HG03469 (cell line): ENCODE data around the gene ATP5F1E.
"Not testable (repeated sequence)": the region's sequence is repeated elsewhere in the genome, so short reads cannot be mapped to it uniquely, and the experiment has no call there.

Experiments
- ATAC-seq: cut with Tn5 transposase; IDR thresholded peaks from one replicate; pipeline ENCODE4 v1.9.1; 2021; ENCODE audit warnings: mild to moderate bottlenecking, moderate library complexity, moderate number of reproducible peaks; ENCODE audit not compliant: unreplicated experiment

ATP5F1E gene

GRCh38 chr20:59022754-59023153 lies 9.4 kb downstream of the ATP5F1E start:
- ATAC-seq = no peak

GRCh38 chr20:59020938-59021551 lies 11.1 kb downstream of the ATP5F1E start:
- no peak for ATAC-seq

GRCh38 chr20:59019217-59019616 lies 12.9 kb downstream of the ATP5F1E start, which contains the start of gene TUBB1:
Gene TUBB1, plus strand, starts transcription at chr20:59019429. Its CDS starts 94 bp downstream, at chr20:59019523.
- no peak for ATAC-seq

GRCh38 chr20:59018817-59019216 lies 13.3 kb downstream of the ATP5F1E start:
- ATAC-seq = no peak

GRCh38 chr20:59017493-59018231 lies 14.5 kb downstream of the ATP5F1E start:
- no peak for ATAC-seq

- no peak for ATAC-seq
Measured at GRCh38 chr20:59016795-59017492, 15.2 kb downstream of the ATP5F1E start.

- no peak for ATAC-seq
Measured at GRCh38 chr20:59015812-59016711, 16.1 kb downstream of the ATP5F1E start.

GRCh38 chr20:59015411-59015810 lies 16.7 kb downstream of the ATP5F1E start:
- no peak for ATAC-seq

GRCh38 chr20:59014680-59015389 lies 17.3 kb downstream of the ATP5F1E start:
- ATAC-seq = no peak

- ATAC-seq = no peak
Measured at GRCh38 chr20:59013959-59014608, 18.1 kb downstream of the ATP5F1E start.

GRCh38 chr20:59013031-59013951 lies 18.8 kb downstream of the ATP5F1E start:
- no peak for ATAC-seq

- ATAC-seq = not testable (repeated sequence)
Measured at GRCh38 chr20:59011874-59012157, 20.3 kb downstream of the ATP5F1E start.

GRCh38 chr20:59010995-59011873 lies 20.9 kb downstream of the ATP5F1E start:
- ATAC-seq = no peak

- ATAC-seq = no peak
Measured at GRCh38 chr20:59010321-59010994, 21.7 kb downstream of the ATP5F1E start.

- ATAC-seq = no peak
Measured at GRCh38 chr20:59008715-59009336, 23.3 kb downstream of the ATP5F1E start.

- no peak for ATAC-seq
Measured at GRCh38 chr20:59007665-59008511, 24.2 kb downstream of the ATP5F1E start.
